T-helper 22 cell (primary cell): ENCODE measurements around the gene ALDH3B2.
"Not testable (repeated sequence)": the region's sequence is repeated elsewhere in the genome, so short reads cannot be mapped to it uniquely, and the experiment has no call there.

Experiments
- DNase-seq: peaks from one replicate; pipeline ENCODE4 v3.0.0-alpha.2; 2020; ENCODE audit warnings: low read depth

ALDH3B2 gene

DNA sequence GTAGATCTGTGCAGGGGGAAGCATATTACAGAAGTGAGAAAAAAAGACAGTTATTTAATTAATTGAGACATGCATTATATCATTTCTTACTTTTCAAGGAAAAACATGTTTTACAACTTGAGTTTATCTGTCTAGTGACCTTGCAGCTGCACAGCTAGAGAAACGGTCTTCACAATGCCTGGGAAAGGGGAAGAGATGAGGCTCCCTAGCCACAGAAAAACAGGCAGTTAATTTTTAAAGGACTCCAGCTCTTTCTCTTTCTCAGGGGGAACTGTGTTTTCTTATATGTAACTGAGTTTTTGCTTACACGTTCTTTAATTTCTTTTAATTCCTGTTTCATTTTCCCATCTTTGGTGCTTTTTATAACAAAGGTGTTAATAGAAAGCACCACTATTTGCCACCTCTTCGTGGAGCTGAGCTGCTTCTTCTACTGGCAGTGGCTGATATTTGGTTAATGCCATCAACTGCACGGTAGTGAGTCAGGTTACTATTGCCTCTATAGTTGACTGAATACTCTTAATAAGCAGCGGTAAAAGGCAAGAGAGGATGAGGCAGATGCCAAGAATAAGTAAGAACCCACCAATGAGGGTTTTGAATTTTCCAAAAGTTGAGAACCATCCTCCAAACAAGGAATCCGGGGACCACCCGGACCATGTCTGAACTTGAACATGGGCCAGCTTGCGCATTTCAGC, 11.4 kb upstream of the ALDH3B2 start:
- DNase-seq = not testable (repeated sequence)

DNA sequence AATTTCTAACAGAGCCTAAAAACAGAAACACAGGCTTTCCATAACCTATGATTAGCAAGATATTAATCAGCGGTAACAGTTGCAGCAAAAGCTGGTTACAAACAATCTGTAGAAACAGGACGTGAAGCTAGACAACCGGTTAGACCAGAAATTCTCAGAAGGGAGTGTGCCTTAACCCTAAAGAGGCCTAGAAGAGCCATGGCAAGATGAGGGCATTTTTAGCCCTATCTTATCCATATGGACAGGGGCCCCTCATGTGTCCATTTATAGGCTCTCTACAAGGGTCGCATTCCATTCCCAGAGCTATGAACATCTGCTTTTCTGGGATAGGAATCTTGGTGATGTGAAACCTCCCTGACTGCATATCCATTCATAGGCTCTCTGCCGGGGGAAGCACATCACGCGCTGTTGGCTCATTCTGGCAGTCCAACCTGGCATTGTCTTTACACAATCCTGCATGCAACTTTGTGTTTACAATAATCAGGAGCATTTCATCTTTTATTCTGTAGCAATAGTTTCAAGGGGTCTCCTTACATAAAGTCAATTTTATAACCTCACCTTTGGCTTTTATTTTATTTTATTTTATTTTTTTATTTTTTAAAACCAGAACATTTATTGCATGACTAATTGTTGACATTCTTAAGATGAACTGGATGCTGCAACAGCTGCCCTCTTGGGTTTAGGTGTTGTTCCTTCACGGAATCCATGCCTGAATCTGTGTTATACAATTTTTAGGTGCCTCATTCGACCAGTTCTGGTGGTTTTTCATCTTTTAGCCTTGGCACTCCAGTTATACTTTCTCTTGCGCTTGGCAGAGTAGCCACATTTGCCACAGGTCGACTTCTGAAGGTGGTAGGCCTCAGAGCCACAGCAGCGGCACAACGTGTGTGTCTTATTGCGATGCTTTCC, 8.0 kb upstream of the ALDH3B2 start:
- not testable (repeated sequence) for DNase-seq

DNA sequence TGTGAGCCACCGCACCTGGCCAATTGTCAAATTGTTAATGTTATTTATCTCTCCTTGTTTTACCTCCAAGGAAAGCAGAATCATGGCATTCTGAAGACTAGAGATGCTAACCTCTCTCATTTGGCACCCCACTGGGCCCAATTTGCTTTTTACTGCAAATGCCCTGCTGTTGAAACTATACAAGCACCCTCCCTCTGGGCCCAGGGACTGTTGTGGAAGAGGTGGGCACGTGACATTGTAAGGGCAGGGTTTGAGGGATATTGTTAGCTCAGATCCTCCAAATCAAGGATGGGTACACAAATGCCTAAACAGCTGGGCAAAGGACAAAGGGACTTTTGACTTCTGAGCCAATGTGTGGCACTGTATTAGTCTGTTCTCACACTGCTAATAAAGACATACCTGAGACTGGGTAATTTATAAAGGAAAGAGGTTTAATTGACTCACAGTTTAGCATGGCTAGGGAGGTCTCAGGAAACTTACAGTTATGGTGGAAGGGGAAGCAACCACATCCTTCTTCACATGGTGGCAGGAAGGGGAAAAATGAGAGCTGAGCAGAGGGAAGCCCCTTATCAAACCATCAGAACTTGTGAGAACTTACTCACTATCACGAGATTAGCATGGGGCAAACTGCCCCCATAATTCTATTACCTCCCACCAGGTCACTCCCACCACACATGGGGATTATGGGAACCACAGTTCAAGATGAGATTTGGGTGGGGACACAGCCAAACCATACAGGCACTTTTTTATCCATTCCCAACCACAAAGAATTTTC, 6.5 kb upstream of the ALDH3B2 start:
- no peak for DNase-seq

DNA sequence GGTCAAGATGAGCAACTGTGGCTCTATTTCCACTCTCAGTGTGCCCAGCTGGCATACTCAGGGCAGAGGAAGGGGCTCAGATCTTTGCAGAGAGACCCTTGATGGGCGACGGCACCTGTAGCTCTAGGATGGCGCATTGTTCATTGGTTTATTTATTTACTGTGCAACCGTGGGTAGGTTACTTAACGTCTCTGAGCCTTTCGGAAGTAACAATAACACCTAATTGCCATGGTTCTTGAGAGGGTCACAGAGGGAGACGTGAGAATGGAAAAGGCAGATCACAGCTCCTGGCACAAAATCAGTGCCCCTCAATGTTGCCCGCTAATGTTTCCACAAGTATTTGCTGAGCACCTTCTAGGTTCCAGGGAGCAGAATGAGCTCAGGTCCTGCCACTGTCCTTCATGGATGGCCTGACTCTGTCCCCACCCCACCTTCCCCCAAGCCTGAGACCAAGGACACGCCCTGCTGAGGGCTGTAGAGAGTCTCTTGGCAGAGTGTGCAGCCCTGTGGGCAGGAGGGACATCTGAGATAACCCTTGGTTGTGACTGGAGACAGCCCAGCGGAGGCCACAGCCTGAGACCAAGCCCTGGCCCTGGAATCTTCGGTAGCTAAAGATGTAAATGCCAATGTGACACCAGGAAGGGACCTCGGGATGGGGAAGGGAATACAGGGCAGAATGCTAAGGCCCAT, 780 bp upstream of the ALDH3B2 start:
- no peak for DNase-seq

DNA sequence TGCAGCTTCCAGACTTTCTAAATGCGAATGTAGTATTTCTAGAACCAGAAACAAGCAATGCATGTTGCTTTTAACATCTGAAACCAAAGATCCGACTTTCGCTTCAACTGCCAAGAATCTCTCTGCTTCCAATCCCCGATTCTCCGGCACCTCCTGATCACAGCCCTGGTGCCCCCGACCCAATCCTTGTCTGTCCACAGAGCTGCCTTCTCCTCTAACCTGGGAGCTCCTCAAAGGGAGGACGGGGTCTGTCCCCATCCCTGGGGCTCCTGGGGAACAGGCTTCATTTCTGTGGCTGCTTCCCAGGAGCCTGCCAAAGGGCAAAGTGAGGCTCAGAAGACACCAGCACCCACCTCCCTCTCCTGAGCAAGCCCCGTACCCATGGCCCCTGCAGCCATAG, 521 bp downstream of the ALDH3B2 start:
- no peak for DNase-seq

DNA sequence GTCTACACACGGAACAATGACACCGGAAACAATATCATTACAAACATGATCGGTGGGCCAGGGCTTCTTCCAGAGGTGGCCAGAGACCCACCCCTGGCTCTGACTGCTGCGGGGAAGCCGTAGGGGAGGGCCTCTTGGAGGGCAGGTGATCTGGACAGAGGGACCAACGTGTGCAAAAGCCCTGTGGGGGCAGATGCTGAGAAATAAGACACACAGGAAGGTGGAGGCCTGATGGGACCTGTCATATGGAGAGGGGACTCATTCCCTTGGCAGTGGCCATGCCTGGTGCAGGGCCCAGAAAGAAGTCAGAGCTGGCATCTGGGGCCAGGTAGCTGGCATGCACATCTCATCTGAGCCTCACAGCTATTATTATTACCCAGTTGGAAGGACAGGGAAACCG, 1.1 kb downstream of the ALDH3B2 start:
- DNase-seq = no peak

DNA sequence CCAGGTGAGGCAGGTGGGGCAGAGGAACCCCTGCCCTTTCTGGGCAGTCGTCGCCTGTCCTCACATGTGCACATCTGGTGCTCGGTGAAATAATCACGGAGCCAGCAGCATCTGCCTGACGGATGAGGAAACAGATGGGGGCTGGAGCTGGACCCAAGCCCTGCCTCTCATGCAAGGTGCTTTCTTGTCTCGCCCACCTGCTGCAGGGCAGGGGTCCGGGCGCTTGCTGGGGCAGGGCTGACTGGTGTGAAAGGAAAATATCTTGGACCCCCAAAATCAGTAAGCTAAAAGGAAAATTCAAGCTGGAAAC, 3.3 kb downstream of the ALDH3B2 start:
- no peak for DNase-seq

DNA sequence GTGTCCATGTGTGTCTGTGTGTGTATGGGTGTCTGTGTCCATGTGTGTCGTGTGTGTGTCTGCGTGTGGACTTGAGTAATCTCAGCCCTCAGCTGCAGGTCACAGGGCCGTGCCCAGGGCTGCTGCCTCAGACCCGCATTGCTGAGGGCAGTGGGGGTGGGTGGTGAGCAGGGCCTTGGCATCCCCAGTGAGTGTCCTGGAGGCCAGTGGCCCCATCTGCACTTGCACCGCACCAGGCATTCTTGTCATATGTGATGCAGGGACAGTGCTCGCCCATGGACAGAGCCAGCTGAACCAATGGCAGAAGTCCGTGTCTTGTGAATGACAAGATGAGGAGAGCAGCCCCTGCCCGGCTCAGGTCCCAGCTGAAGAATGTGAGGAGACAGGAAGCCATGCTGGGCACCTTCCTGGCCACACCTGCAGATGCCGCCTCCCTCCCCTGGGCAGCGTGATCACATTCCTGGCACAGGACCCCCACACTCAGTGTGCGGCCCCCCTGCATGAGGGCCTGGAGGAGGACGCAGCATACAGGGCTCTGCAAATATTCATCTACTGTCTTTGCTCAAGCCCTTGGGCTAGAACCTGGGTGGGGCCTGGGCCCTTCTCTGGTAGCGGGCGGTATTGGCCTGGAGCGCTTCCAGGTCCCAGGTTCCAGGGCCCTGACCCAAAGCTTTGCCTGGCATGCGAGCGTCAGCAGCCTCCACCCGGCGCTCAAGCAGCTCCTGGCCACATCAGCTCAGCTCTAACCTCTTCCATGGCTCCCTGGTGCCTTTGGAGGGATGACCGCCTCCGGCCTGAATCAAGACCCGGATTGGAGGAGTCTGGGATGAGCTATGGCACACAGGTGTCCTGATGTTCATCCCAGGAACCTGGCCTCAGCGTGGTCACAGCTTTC, 3.9 kb downstream of the ALDH3B2 start:
- no peak for DNase-seq

DNA sequence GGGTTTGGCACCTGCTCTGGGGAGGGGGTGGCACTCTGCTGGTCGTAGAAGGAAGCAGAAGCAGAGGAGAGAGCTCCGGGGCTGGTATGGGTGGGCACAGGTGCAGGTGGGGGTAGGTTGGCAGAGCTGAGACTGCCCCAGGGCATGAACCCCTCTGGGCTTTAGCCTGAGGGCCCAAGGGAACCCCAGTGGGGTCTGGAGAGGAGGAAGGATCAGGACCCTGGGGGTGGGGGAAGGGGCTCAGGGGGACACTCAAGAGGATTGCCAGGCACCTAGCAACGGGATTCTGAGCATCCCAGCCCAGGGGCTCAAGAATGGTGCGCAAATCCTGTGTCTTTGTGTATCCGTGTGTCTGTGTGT, 6.3 kb downstream of the ALDH3B2 start:
- DNase-seq = no peak

DNA sequence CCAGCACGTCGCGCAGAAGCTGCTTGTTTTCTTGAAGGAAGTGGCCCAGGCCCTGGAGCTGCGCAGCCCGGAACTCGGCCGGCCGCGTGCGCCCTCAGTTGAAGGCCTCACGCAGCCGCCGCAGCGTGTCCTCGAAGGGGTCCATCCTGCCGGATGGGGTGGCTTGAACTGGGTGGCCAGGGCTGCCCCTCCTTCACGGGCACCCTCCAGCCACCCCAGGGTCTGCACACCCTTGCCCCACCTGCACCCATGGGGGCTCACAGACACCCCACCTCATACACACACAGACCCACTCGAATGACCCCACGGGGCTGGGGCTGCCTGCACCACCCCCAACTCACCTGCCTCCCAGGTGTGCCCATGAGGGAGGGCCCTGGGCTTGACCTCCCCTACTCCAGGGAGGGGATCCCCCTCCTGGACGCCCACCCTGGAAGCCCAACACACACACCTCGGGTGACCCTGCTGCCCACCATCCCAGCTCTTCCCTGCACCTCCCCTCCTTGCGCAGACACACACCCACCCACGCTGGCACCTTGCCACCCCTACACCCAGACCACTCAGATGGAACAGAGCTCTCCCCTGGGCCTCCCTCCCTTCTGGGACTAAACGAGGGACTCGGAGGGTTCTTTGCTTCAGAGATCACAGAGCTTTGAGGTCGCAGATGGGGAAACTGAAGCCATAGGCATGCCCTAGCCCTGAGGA, 6.8 kb downstream of the ALDH3B2 start:
- no peak for DNase-seq

DNA sequence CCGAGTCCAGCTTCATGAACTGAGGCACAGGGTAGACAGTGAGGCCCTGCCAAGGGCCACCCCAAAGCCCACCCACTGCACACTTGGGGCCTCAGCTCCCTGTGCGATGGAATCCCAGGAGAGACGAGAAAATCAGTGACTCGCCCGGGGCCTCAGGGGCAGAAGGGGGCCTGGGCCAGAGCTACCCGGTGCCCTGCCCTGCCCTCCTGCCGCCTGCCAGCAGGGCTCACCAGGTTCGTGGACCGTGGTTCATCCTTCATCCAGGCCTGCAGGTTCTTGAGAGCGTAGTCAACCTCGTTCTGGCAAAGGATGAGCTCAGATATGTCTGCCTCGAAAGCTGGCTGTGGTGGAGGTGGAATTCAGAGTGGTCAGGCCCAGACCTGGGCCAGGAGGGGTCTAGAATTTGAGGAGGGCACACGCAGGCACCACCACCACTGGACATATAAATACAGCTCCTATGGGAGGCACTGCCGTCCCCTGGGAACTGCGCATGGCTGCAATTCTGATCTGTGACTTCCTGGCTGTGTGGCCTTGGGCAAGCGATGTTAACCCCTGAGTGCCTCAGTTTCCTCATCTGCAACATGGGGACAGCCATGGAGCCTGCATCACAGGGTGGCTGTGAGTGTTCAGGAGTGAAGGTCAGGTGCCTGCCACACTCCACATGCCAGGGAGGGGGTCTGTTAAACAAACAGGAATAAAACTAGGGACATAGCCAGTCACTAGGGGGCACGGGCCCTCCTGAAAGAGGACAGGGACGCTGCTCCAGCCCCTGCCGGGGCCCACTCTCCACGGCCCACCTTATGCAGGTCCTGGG, 7.5 kb downstream of the ALDH3B2 start:
- DNase-seq = no peak

DNA sequence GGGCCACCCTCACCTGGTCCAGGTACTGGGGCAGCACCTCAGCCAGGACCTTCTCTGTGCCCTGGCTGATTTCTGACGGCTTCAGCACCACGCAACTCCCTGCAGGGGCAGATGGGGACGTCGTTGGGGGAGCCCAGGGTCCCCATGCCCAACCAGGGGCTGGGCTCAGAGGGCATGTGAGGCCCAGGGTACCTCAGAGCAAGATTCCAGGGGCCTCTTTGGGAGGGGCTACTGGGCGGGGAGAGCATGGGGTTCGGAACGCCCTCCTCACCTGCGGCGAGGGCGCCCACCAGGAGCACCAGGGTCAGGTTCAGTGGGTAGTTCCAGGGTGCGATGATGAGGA, 8.1 kb downstream of the ALDH3B2 start:
- DNase-seq = no peak

DNA sequence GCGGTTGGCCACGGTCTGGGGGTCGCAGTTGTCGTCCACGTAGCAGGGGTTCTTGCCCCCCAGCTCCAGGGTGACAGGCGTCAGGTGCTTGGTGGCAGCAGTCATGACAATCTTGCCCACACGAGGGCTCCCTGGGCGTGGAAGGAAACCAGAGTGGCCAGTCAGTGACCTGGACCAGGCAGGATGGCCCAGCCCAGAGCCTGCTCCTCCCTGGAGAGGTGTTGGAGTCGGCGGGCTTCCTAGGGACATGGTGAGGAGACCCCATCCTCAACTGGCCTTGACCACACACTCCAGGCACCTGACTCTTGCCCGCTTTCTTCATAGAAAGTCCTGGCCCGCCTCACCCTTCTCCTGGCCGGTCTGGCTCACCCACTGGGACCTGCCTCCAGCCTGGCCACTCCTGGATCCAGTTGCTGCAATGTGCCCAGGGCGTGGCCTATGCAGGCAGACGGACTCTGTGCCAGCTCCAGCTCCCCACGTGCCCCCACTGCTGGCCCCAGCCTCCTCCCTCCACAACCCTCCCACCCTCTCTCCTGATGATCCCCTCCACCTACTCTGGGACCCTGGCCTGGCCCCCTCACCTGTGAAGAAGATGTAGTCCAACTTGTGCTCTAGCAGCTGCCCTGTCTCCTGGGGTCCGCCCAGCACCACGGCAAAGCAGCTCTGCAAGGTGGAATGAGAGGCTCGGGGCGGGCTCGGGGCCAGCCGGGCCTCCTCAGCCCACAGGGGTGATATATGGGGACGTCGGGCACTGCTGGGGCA, 8.7 kb downstream of the ALDH3B2 start:
- DNase-seq = no peak

DNA sequence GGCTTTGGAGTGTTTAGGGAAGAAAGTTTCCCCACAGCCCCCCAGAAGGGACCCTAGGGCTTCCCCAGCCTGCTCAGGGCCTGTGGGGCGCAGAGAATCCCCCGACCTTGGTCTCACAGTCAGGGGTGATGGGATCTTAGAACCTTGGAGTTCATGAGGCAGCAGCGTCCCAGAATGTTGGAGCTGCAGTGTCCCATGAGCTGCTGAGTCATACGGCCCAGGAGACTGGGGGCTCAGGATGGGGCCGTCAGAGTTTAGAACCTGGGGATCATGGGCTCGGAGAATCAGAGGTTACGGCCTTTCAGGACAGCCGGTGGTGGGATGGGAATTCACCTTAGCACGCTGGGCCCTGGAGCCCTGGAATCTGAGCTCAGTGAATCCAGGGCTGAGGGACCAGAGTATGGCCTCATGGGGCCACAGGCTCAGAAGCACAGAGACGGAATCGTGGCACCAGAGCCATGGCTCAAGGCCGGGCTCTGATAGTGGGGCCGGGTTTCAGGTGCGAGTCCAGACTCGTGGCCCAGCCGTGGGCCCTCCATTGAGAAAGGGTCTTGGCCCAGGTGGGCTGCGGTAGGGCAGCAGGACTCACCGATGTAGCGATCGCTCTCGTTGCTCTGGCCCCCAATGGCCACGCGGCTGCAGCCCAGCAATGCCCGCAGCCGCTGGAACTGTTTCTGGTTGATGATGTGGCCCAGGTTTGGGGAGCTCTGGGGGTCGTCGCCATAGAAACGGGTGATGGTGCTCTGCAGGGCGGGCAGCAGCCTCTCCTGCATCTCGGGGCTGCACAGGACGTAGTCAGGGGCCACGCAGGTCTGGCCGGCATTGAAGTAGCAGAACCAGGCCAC, 9.5 kb downstream of the ALDH3B2 start:
- no peak for DNase-seq

DNA sequence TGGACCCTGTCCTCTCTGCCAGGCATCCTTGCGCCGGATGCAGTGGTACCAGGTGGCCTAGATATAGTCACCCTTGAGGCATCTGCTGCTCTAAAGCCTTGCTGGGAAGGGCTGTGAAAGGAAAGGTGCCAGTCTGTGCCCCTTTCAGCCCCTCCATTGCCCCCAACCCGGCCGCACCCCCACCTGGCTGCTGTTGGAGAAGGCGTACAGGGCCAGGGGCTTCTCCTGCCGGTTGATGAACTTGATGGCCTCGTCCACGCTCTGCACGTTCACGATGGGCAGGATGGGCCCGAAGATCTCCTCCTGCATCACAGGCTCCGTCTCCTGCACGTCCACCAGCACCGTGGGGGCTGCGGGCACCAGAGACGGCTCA, 10.2 kb downstream of the ALDH3B2 start:
- no peak for DNase-seq

DNA sequence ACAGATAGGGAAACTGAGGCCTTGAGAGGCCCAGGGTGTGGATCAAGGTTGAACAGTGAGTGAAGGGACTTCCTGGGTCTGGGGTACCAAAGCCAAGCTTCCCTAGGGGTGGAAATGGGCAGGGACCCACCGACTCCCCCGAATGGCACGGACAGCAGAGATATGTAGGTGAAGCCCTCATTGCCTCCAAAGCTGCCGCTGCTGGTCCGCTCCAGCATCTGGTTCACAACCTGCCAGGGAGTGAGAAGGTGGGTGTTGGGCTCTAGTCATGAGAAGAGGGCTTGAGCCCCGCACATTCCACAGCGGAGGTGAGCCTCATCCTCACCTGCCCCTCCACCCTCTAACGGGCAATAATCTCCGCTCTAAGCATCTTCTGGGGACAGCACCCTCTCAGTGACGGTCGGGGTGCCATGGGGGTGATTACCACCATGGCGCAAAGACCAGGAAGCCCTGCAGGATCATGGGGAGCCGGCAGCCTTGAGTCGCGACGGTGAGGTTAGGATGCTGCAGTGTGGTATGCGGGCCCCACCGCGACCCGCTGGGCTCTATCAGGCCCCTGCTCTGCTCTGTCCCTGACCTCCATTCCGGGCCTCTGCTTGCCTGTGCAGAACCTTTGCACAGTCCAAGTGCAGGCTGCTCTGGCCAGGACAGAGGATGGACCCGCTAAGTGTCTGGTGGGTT, 10.8 kb downstream of the ALDH3B2 start:
- no peak for DNase-seq

DNA sequence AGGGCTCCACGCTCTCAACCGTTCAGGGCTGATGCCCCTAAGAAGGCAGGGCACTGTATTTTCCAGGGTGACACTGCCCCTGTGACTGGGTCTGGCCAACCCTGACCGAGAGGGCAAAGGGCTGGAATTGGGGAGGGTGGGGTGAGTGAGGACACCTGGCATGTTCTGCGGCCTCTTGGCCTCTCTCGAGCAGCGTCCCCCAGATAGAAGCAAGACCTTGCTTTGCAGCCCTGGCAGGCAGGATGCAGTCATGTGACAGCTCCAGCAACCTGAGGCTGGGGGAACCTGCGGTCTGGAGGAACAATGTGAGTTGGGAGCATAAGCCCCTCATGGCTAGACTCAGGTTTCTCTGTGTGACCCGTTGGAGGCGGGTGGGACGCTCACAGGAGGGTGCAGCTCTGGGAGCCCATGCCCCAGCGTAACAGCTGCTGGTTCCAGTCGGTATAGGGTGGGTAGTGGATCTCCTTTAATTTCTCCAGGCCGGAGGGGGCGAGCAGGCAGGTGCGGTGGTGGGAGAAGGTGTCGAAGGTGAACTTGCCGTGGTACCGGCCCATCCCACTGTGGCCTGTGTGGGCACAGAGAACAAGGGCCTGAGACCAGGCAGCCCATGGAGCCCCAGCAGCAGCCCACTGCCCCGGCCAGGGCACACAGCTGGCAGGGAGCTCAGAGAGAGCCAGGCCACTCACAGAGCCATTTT, 11.4 kb downstream of the ALDH3B2 start:
- no peak for DNase-seq
